A549 (cell line): ENCODE data around the gene UMODL1.

Experiments
- CTCF ChIP-seq: fragments of >200 bp; sonication (Bioruptor Twin); formaldehyde crosslinking; IDR thresholded peaks from 3 replicates; pipeline ENCODE4 v1.5.1; 2016
- ESRRA ChIP-seq: fragments of 150-350 bp; IDR thresholded peaks from 2 replicates; pipeline ENCODE4 v1.6.1; 2014; ENCODE audit warnings: mild to moderate bottlenecking, low read length, borderline replicate concordance
- POLR2A ChIP-seq: IDR thresholded peaks from 2 replicates; pipeline ENCODE4 v1.6.1; 2012; ENCODE audit warnings: mild to moderate bottlenecking, low read length
- RCOR1 ChIP-seq: fragments of 150-350 bp; IDR thresholded peaks from 2 replicates; pipeline ENCODE4 v1.6.1; 2014; ENCODE audit warnings: antibody characterized with exemption, low read length, low read depth

DNA sequence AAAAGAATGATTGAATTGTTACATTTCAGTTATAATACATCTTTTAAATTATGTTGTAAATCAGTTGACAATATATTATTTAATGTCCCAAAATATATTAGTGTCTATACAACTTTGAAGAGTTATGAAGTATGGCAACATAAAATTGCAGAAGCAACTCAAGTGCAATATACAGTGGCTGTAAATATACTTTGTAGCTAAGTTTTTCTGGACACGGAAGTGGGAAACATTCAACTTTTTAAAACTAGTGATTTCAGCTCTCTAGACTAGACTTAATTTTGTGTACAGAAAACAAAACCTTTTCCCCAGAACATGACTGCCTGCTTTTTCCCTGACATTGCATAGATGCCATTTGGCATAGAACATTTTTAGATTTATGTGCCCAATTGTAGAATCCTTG, 118.3 kb downstream of the UMODL1 start:
- TF ChIP-seq CTCF (no peak), ESRRA (no peak), POLR2A (no peak), RCOR1 (no peak)
